GM10266 (cell line): ENCODE data around the gene MTCP1.

Source experiments
- DNase-seq: peaks from one replicate; pipeline ENCODE4 v3.0.0; 2012; ENCODE audit errors: extremely low spot score
- TF ChIP-seq, protein P1 (sequence below): IDR thresholded peaks from 2 replicates; pipeline ENCODE4 v1.5.1; 2012; ENCODE audit warnings: mild to moderate bottlenecking, low read depth; ENCODE audit not compliant: control insufficient read depth, insufficient read depth; ENCODE audit errors: missing control alignments

MTCP1 gene

GRCh38 chrX:155023907-155024833, 46.8 kb downstream of the MTCP1 start:
- TF ChIP-seq, protein P1, sequence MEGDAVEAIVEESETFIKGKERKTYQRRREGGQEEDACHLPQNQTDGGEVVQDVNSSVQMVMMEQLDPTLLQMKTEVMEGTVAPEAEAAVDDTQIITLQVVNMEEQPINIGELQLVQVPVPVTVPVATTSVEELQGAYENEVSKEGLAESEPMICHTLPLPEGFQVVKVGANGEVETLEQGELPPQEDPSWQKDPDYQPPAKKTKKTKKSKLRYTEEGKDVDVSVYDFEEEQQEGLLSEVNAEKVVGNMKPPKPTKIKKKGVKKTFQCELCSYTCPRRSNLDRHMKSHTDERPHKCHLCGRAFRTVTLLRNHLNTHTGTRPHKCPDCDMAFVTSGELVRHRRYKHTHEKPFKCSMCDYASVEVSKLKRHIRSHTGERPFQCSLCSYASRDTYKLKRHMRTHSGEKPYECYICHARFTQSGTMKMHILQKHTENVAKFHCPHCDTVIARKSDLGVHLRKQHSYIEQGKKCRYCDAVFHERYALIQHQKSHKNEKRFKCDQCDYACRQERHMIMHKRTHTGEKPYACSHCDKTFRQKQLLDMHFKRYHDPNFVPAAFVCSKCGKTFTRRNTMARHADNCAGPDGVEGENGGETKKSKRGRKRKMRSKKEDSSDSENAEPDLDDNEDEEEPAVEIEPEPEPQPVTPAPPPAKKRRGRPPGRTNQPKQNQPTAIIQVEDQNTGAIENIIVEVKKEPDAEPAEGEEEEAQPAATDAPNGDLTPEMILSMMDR, result no peak
- no peak for DNase-seq

DNA sequence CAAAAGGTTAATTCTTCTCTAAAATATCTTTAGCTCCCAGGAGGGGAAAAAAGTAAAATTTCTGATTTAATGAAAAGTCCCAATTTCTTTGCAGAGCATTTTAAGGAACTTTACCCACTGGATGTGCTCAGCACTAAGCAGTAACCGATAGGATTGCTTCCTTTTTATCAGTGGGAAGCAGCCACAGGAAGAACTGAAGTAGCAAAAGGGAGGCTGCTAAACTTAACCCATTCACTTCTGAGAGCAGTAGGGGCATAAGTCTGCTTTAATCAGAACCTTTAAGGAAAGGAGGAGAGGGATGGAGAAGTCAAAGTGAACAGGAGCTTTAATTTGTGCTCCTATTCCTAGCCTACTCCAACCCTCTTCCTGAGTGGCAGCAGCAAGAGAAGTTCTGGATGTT, 48.4 kb downstream of the MTCP1 start, which contains the start of gene F8:
TSS of gene F8 (minus strand) at position 139 of the 400 bp plus-strand sequence. CDS start 171 bp downstream, outside the sequence.
- no peak for DNase-seq
- TF ChIP-seq, protein P1, result no peak

GRCh38 chrX:155020591-155020990, 50.3 kb downstream of the MTCP1 start:
- TF ChIP-seq, protein P1, result no peak
- no peak for DNase-seq
